HEK293 (cell line): ENCODE data around the gene PAX7.

ENCODE experiments used
- CTCF ChIA-PET: fragments of 350-600 bp; formaldehyde crosslinking; extraction: SDS; loops from one replicate; lab custom pipeline; 2021; ENCODE audit warnings: antibody characterized with exemption; lab: Yijun Ruan, JAX
- POLR2A ChIA-PET: fragments of 300-600 bp; formaldehyde crosslinking; extraction: SDS; loops from one replicate; lab custom pipeline; 2020; ENCODE audit warnings: antibody characterized with exemption, inconsistent platforms; lab: Yijun Ruan, JAX
- H3K27ac ChIP-seq: fragments of 200-500 bp; sonication (Bioruptor generic); 2 replicates; pipeline ENCODE4 v1.5.1; 2014; ENCODE audit warnings: low read depth, low read length, control low read depth, inconsistent platforms; ENCODE audit errors: extremely low read depth
- H3K36me3 ChIP-seq, 2 experiments: fragments of 200-500 bp in 1 of 2; sonication (Bioruptor generic) in 1 of 2; 1 replicate in 1 of 2; 2 replicates in 1 of 2; pipeline ENCODE4 v1.5.1; 2014 to 2017; ENCODE audit warnings: inconsistent platforms in 2 of 2, low read length in 2 of 2; ENCODE audit not compliant: control insufficient read depth in 2 of 2, insufficient read depth in 1 of 2
- H3K4me1 ChIP-seq: fragments of 200-500 bp; sonication (Bioruptor generic); 2 replicates; pipeline ENCODE4 v1.5.1; 2014; ENCODE audit warnings: mild to moderate bottlenecking, low read length, inconsistent platforms; ENCODE audit not compliant: control insufficient read depth, insufficient read depth
- H3K4me3 ChIP-seq: 2 replicates; pipeline ENCODE4 v1.5.1; 2011; ENCODE audit warnings: low read depth, mild to moderate bottlenecking, control low read depth, low read length, moderate library complexity
- H3K9me3 ChIP-seq: fragments of 200-500 bp; sonication (Bioruptor generic); 2 replicates; pipeline ENCODE4 v1.5.1; 2014; ENCODE audit warnings: low read depth, low read length, inconsistent platforms; ENCODE audit not compliant: control insufficient read depth, insufficient read depth
- CTCF ChIP-seq: fragments of 450-650 bp; formaldehyde crosslinking; IDR thresholded peaks from 2 replicates; pipeline ENCODE4 v1.5.1; 2016; ENCODE audit warnings: missing biosample characterization, missing genetic modification characterization
- HIC1 ChIP-seq: fragments of 450-650 bp; formaldehyde crosslinking; IDR thresholded peaks from 2 replicates; pipeline ENCODE4 v1.5.1; 2016; ENCODE audit warnings: missing biosample characterization, missing genetic modification characterization
- HOXD13 ChIP-seq: sonication (generic); formaldehyde crosslinking; IDR thresholded peaks from 2 replicates; pipeline ENCODE4 v1.8.0; 2022; ENCODE audit warnings: missing genetic modification reagents, borderline replicate concordance
- KLF1 ChIP-seq: fragments of 450-650 bp; formaldehyde crosslinking; IDR thresholded peaks from 2 replicates; pipeline ENCODE4 v1.5.1; 2016; ENCODE audit warnings: missing biosample characterization, missing genetic modification characterization
- MZF1 ChIP-seq: fragments of 450-650 bp; formaldehyde crosslinking; IDR thresholded peaks from 2 replicates; pipeline ENCODE4 v1.5.1; 2017; ENCODE audit warnings: missing biosample characterization, missing genetic modification characterization, borderline replicate concordance
- TCF7L2 ChIP-seq: IDR thresholded peaks from 2 replicates; pipeline ENCODE4 v1.6.1; 2011; ENCODE audit warnings: low read depth, mild to moderate bottlenecking, inconsistent platforms, low read length, moderate library complexity, borderline replicate concordance
- TSHZ1 ChIP-seq: fragments of 450-650 bp; formaldehyde crosslinking; IDR thresholded peaks from 2 replicates; pipeline ENCODE4 v1.5.1; 2016; ENCODE audit warnings: missing biosample characterization, missing genetic modification characterization, borderline replicate concordance
- ZBTB17 ChIP-seq: fragments of 450-650 bp; formaldehyde crosslinking; IDR thresholded peaks from 2 replicates; pipeline ENCODE4 v1.5.1; 2016; ENCODE audit warnings: missing biosample characterization, missing genetic modification characterization
- ZBTB48 ChIP-seq: fragments of 450-650 bp; formaldehyde crosslinking; IDR thresholded peaks from 2 replicates; pipeline ENCODE4 v1.5.1; 2016; ENCODE audit warnings: missing biosample characterization, missing genetic modification characterization
- ZFHX2 ChIP-seq: fragments of 450-650 bp; formaldehyde crosslinking; conservative IDR thresholded peaks from 2 replicates; pipeline ENCODE4 v1.5.1; 2016; ENCODE audit warnings: missing biosample characterization, missing genetic modification characterization
- ZFP41 ChIP-seq: fragments of 450-650 bp; formaldehyde crosslinking; IDR thresholded peaks from 2 replicates; pipeline ENCODE4 v1.5.1; 2016; ENCODE audit warnings: missing biosample characterization, missing genetic modification characterization, borderline replicate concordance
- ZNF223 ChIP-seq: fragments of 450-650 bp; formaldehyde crosslinking; IDR thresholded peaks from 2 replicates; pipeline ENCODE4 v1.5.1; 2016; ENCODE audit warnings: missing biosample characterization, missing genetic modification characterization
- ZNF37A ChIP-seq: fragments of 450-650 bp; IDR thresholded peaks from 2 replicates; pipeline ENCODE4 v1.5.1; 2018; ENCODE audit warnings: missing biosample characterization, missing genetic modification characterization
- ZNF488 ChIP-seq: fragments of 450-650 bp; formaldehyde crosslinking; IDR thresholded peaks from 2 replicates; pipeline ENCODE4 v1.5.1; 2016; ENCODE audit warnings: missing biosample characterization, missing genetic modification characterization
- ZNF514 ChIP-seq: fragments of 450-650 bp; formaldehyde crosslinking; IDR thresholded peaks from 2 replicates; pipeline ENCODE4 v1.5.1; 2016; ENCODE audit warnings: missing biosample characterization, missing genetic modification characterization
- ZNF549 ChIP-seq: fragments of 450-650 bp; IDR thresholded peaks from 2 replicates; pipeline ENCODE4 v1.5.1; 2018; ENCODE audit warnings: missing biosample characterization, missing genetic modification characterization, mild to moderate bottlenecking, inconsistent platforms, moderate library complexity
- ZNF747 ChIP-seq: fragments of 450-650 bp; formaldehyde crosslinking; IDR thresholded peaks from 2 replicates; pipeline ENCODE4 v1.5.1; 2016; ENCODE audit warnings: missing biosample characterization, missing genetic modification characterization
- ZSCAN5A ChIP-seq: fragments of 450-650 bp; formaldehyde crosslinking; IDR thresholded peaks from 2 replicates; pipeline ENCODE4 v1.5.1; 2016; ENCODE audit warnings: missing biosample characterization, missing genetic modification characterization

PAX7 gene

GRCh38 chr1:18726368-18726767, 95.7 kb downstream of the PAX7 start:
- no peak overlapping the region for H3K4me3 ChIP-seq
- H3K36me3 ChIP-seq: no peaks in the 10 kb centered on the region
- TF ChIP-seq ZFP41 (tag by site-specific recombination) (no peak), ZNF549 (tag by site-specific recombination) (no peak), ZBTB17 (tag by site-specific recombination) (no peak), TCF7L2 (no peak), KLF1 (tag by site-specific recombination) (no peak), ZNF488 (tag by site-specific recombination) (no peak), HOXD13 (CRISPR knock-in tag) (no peak), HIC1 (tag by site-specific recombination) (no peak), ZNF514 (tag by site-specific recombination) (no peak), ZNF223 (no peak), MZF1 (no peak), ZNF747 (no peak), TSHZ1 (tag by site-specific recombination) (no peak), ZNF37A (tag by site-specific recombination) (no peak), ZBTB48 (tag by site-specific recombination) (no peak), ZFHX2 (tag by site-specific recombination) (no peak)
- ChIA-PET CTCF (interaction anchor here (1.0 kb wide), 1 partner anchor 150 kb away, joined by 4 read pairs; no protein-coding TSS in a partner anchor), POLR2A (no interaction called here)
- H3K27ac ChIP-seq: no peak overlapping the region
- H3K4me1 ChIP-seq: no peaks in the 10 kb centered on the region
- no peaks in the 10 kb centered on the region for H3K9me3 ChIP-seq

- no peaks in the 10 kb centered on the region for H3K4me1 ChIP-seq
- ChIA-PET POLR2A (no interaction called here), CTCF (no interaction called here)
- H3K27ac ChIP-seq: no peak overlapping the region
- H3K9me3 ChIP-seq: no peaks in the 10 kb centered on the region
- TF ChIP-seq ZSCAN5A (tag by site-specific recombination) (no peak), ZFHX2 (tag by site-specific recombination) (peak; percentile 28; the same call in 1 of the 2 replicates), CTCF (tag by site-specific recombination) (0 out of 2 replicates have a peak, but pooled peaks have one; percentile 22)
- no peaks in the 10 kb centered on the region for H3K36me3 ChIP-seq
- H3K4me3 ChIP-seq: no peak overlapping the region
These were observed 97.3 kb downstream of the PAX7 start for GRCh38 chr1:18727956-18728355.
